Mucosa of descending colon (tissue), 3 donors: ENCODE data around the gene L3MBTL3. TPM values are rescaled to one million over a fixed set of nuclear protein-coding genes. Genes with fewer than 3 reads are reported as not detected.
"Not testable (repeated sequence)": the region's sequence is repeated elsewhere in the genome, so short reads cannot be mapped to it uniquely, and the experiment has no call there.

Source experiments
- ATAC-seq: fragments of 200-7000 bp; cut with Tn5 transposase; one replicate; pipeline ENCODE4 v1.9.1; 2020; ENCODE audit warnings: mild to moderate bottlenecking, moderate library complexity
- DNase-seq, 3 donors: peaks; one replicate each; pipeline ENCODE4 v3.0.0-alpha.2; 2020
- H3K36me3 ChIP-seq: fragments of 200-600 bp; one replicate; pipeline ENCODE4 v1.8.0; 2021; ENCODE audit warnings: low read depth, mild to moderate bottlenecking
- H3K4me1 ChIP-seq: fragments of 200-600 bp; one replicate; pipeline ENCODE4 v1.8.0; 2021; ENCODE audit warnings: low read depth, mild to moderate bottlenecking
- H3K4me3 ChIP-seq: fragments of 200-600 bp; one replicate; pipeline ENCODE4 v1.8.0; 2021; ENCODE audit warnings: mild to moderate bottlenecking
- H3K9me3 ChIP-seq: fragments of 200-600 bp; one replicate; pipeline ENCODE4 v1.8.0; 2021; ENCODE audit warnings: mild to moderate bottlenecking
- intact Hi-C, 2 donors: fragments of 100-400 bp; cut with DNase I in 1 of 2; cut with micrococcal nuclease in 1 of 2; formaldehyde crosslinking; loops; one replicate each; pipeline versions ENCODE4 v1.11.0 to v1.11.1; 2022; cut with DNase I, micrococcal nuclease
- total RNA-seq, 3 donors: library from RNA; stranded (reverse); fragmentation: NEBNext Ultra II Directional in 2 of 3; extraction: Animal tissue kit (Norgen Biotek cat#: 25700) in 2 of 3; gene quantifications; one replicate each; pipeline versions ENCODE4 v1.2.1 to v1.2.4, GENCODE V29; 2021 to 2023
- TF ChIP-seq, protein P1 (sequence below): fragments of 200-600 bp; IDR thresholded peaks from one replicate; pipeline ENCODE4 v1.8.0; 2022; ENCODE audit warnings: antibody characterized with exemption, mild to moderate bottlenecking
- donor health status: DM: no; HTN: no; CAD: no; lungs with moderate emphysema.
- donor health status: DM: no; HTN: no; CAD: no.
- donor health status: DM: no; HTN: yes; CAD: no.

L3MBTL3 gene
- total RNA-seq, 3 donors from 2014 or later, result 9.2 to 13.0 (median 11.1) TPM

DNA sequence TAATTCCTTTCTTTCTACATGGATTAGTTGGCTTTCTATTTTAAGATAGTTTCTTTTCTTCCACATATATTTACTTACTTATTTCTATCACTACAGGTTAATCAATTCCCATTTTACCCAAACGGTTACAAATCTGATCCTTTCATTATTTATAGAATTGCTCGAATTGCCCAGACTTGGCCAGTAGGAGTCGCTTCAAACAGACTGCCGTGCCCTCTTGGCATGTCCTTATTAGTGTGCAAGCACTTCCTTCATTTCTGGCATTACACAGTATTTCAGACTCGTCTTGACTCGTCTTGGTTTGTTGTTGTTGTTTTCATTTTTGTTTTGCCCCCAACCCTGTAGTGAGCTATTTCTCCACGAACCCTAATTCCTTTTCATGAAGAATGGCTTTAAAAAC, 129.8 kb downstream of the L3MBTL3 start:
- ATAC-seq (no peak), DNase-seq (no peak)
- Histone ChIP-seq H3K4me3 (no peak overlapping the region), H3K9me3 (no peaks in the 10 kb centered on the region), H3K36me3 (no peaks in the 10 kb centered on the region), H3K4me1 (no peaks in the 10 kb centered on the region)
- intact Hi-C loops, result no loop called here
- TF ChIP-seq, protein P1, sequence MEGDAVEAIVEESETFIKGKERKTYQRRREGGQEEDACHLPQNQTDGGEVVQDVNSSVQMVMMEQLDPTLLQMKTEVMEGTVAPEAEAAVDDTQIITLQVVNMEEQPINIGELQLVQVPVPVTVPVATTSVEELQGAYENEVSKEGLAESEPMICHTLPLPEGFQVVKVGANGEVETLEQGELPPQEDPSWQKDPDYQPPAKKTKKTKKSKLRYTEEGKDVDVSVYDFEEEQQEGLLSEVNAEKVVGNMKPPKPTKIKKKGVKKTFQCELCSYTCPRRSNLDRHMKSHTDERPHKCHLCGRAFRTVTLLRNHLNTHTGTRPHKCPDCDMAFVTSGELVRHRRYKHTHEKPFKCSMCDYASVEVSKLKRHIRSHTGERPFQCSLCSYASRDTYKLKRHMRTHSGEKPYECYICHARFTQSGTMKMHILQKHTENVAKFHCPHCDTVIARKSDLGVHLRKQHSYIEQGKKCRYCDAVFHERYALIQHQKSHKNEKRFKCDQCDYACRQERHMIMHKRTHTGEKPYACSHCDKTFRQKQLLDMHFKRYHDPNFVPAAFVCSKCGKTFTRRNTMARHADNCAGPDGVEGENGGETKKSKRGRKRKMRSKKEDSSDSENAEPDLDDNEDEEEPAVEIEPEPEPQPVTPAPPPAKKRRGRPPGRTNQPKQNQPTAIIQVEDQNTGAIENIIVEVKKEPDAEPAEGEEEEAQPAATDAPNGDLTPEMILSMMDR, result no peak

DNA sequence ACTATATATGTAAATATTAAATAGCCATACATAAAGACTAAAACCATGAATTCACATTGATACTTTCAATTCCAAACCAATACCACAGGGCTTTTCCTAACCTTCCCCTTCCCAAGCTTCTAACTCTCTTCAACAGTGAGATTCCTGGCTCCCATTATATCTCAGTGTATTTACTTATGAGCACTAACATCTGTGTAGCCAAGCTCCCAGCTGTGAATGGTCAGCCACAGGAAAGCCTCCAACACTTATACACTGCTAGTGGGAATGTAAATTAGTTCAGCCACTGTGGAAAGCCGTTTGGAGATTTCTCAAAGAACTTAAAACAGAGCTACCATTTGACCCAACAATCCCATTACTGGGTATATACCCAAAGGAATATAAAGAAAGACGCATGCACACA, 130.6 kb downstream of the L3MBTL3 start:
- DNase-seq, H3K4me3 ChIP-seq, H3K4me1 ChIP-seq: not testable (repeated sequence)

DNA sequence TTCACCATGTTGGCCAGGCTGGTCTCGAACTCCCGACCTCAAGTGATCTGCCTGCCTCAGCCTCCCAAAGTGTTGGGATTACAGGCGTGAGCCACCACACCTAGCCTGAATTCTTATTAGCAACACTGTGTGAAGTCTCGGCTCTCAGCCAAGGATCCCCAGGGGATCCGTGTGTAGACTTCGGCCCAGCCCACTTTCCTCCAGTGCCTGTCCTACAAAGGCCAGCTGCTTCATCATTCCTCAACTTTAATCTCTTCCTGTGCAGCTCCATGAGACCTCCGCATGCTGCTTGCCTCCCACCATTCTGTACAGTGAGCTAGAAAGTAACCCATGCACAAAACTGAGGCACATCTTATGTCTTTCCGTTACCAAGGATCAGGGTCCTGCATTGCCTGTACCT, 132.5 kb downstream of the L3MBTL3 start:
- no peak for ATAC-seq
- DNase-seq, result no peak

More for the DNA sequence above, 130.6 kb downstream of the L3MBTL3 start:
- ATAC-seq, H3K36me3 ChIP-seq, intact Hi-C loops, H3K9me3 ChIP-seq: not testable (repeated sequence)

DNA sequence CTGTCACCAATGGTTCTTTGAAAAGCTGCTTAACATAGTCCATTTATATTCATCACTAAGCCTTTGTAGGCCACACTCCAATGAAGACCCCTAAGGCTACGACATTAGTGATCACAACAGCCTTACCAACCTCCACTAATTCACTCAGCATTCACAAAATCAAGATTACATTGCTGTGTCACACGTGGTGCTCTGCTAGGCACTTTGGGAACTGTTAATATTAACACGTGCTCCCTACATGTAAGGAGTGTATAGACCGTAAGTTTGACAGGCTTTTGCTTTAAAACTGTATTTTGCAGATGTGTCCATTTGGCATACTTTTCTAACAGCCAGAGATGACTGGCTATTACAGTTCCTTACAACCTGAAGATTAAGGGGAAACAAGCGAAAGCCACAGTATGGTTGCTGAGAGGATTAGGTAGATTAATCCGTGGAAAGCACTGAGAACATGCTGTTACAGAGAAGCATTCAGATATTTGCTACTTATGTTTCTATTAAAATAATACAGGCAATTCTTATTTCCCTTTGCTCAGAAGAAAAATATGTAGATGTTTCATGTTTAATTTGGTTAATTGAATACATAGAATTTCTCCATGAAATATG, 134.6 kb downstream of the L3MBTL3 start:
- ATAC-seq, result no peak
- intact Hi-C loops, result no loop called here
- H3K4me3 ChIP-seq, result no peak overlapping the region
- no peaks in the 10 kb centered on the region for H3K36me3 ChIP-seq
- TF ChIP-seq, protein P1, result no peak
- H3K4me1 ChIP-seq, result no peaks in the 10 kb centered on the region
- no peaks in the 10 kb centered on the region for H3K9me3 ChIP-seq
- no peak for DNase-seq

More for the DNA sequence above, 132.5 kb downstream of the L3MBTL3 start:
- Histone ChIP-seq H3K4me1 (no peaks in the 10 kb centered on the region), H3K4me3 (no peak overlapping the region), H3K9me3 (no peaks in the 10 kb centered on the region), H3K36me3 (no peaks in the 10 kb centered on the region)
- TF ChIP-seq, protein P1, result no peak
- intact Hi-C loops, result no loop called here

DNA sequence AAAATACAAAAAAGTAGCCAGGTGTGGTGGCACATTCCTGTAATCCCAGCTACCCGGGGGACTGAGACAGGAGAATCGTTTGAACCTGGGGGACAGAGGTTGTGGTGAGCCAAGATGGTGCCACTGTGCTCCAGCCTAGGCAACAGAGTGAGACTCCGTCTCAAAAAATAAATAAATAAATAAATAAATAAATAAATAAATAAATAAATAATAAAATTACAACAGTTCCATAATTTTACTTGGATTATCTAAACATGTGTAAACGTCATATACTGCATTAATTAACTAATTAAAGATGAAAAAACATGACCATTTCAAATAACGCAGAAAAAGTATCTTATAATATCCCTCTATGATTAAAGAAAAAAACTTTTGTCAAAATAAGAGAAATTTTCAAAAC, 138.5 kb downstream of the L3MBTL3 start:
- no peak overlapping the region for H3K4me3 ChIP-seq
- no peak for ATAC-seq
- TF ChIP-seq, protein P1, result no peak
- intact Hi-C loops, result no loop called here
- H3K36me3 ChIP-seq, result no peaks in the 10 kb centered on the region
- no peaks in the 10 kb centered on the region for H3K4me1 ChIP-seq
- peaks cover 2% of the 10 kb centered on the region for H3K9me3 ChIP-seq
- no peak for DNase-seq

DNA sequence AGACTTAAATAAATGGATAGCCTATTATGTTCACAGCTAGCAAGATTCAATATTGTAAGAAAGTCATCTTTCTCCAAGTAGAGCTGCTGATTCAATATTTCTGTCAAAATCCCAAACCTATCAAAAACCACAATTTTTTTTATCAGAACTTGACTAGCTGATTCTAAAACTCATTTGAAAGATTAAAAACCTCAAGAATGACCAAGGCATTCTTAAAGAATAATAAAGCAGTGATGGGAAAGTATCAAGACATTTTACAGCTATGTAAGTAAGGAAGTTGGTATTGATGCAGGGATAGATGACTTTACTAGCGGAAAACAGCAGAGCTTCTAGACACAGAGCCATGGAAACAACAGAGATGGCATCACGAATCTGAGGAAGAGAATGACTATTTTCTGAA, 139.7 kb downstream of the L3MBTL3 start:
- no peaks in the 10 kb centered on the region for H3K4me1 ChIP-seq
- intact Hi-C loops, result no loop called here
- TF ChIP-seq, protein P1, result no peak
- H3K4me3 ChIP-seq, result no peak overlapping the region
- H3K9me3 ChIP-seq, result peaks cover 2% of the 10 kb centered on the region
- ATAC-seq (no peak), DNase-seq (no peak)
- H3K36me3 ChIP-seq, result no peaks in the 10 kb centered on the region
